GM12878 (cell line): ENCODE data around the gene B4GALT5. TPM values are rescaled to one million over a fixed set of nuclear protein-coding genes. Genes with fewer than 3 reads are reported as not detected.
A peak's percentile ranks its signal among the peaks of the same experiment; 100 is the strongest.

ENCODE experiments used
- ATAC-seq: fragments of 200-7000 bp; cut with Tn5 transposase; 3 replicates; pipeline ENCODE4 v1.9.1; 2020; ENCODE audit warnings: mild to moderate bottlenecking, moderate library complexity
- BruUV-seq: library from RNA; stranded (reverse); fragments of 400-500 nt; replicated peaks from 2 replicates; lab custom pipeline; 2021; lab: Mats Ljungman, UMichigan
- CTCF ChIA-PET: fragments of 300-600 bp; sonication (Branson Sonifier 250); formaldehyde crosslinking; extraction: SDS; loops from one replicate; lab custom pipeline; 2021; ENCODE audit warnings: inconsistent platforms; lab: Yijun Ruan, JAX
- POLR2A ChIA-PET: fragments of 350-600 bp; formaldehyde crosslinking; extraction: SDS; loops from one replicate; lab custom pipeline; 2021; ENCODE audit warnings: inconsistent platforms; lab: Charles Lee
- RAD21 ChIA-PET: fragments of 300-600 bp; sonication (Branson Sonifier 250); formaldehyde crosslinking; loops from one replicate; lab custom pipeline; 2023; ENCODE audit warnings: antibody characterized with exemption; ENCODE audit not compliant: unreplicated experiment; lab: Charles Lee
- SMC1A ChIA-PET: fragments of 300-600 bp; sonication (Branson Sonifier 250); formaldehyde crosslinking; loops from one replicate; lab custom pipeline; 2023; ENCODE audit not compliant: unreplicated experiment, uncharacterized antibody; lab: Charles Lee
- DNase-seq: peaks from one replicate; pipeline ENCODE4 v3.0.0-alpha.2; 2011; ENCODE audit warnings: low read depth, low spot score
- FAIRE-seq: peaks from 3 replicates; lab custom pipeline; 2011; peaks lifted over from hg19 to GRCh38; lab: Jason Lieb, UNC
- H2AFZ ChIP-seq: 2 replicates; pipeline ENCODE4 v1.6.0; 2011; ENCODE audit warnings: low read depth, low read length, control low read depth; ENCODE audit not compliant: control insufficient read depth
- H3K27ac ChIP-seq: 2 replicates; pipeline ENCODE4 v1.5.1; 2011; ENCODE audit warnings: control low read depth; ENCODE audit not compliant: control insufficient read depth, insufficient read depth
- H3K27me3 ChIP-seq, 2 experiments: replicated peaks in 1 of 2; 2 replicates each; pipeline versions ENCODE4 v1.6.0 to v1.6.1; 2011; ENCODE audit warnings: low read length in 1 of 2; ENCODE audit not compliant: control insufficient read depth in 2 of 2, insufficient read depth in 2 of 2
- H3K36me3 ChIP-seq, 2 experiments: 2 replicates each; pipeline ENCODE4 v1.5.1; 2011; ENCODE audit warnings: low read length in 1 of 2; ENCODE audit not compliant: control insufficient read depth in 2 of 2, insufficient read depth in 2 of 2
- H3K4me1 ChIP-seq: 2 replicates; pipeline ENCODE4 v1.6.1; 2011; ENCODE audit warnings: mild to moderate bottlenecking, low read length, moderate library complexity, mixed read lengths; ENCODE audit not compliant: control insufficient read depth, insufficient read depth
- H3K4me2 ChIP-seq: 2 replicates; pipeline ENCODE4 v1.6.0; 2011; ENCODE audit warnings: control low read depth; ENCODE audit not compliant: control insufficient read depth, insufficient read depth
- H3K4me3 ChIP-seq: fragments of 200-600 bp; sonication (generic); 2 replicates; pipeline ENCODE4 v1.5.1; 2016
- H3K79me2 ChIP-seq: 2 replicates; pipeline ENCODE4 v1.6.0; 2011; ENCODE audit warnings: low read length; ENCODE audit not compliant: control insufficient read depth, insufficient read depth
- H3K9ac ChIP-seq: 2 replicates; pipeline ENCODE4 v1.8.0; 2011; ENCODE audit warnings: low read length, control low read depth, mixed read lengths; ENCODE audit not compliant: control insufficient read depth, insufficient read depth
- H3K9me3 ChIP-seq: replicated peaks from 3 replicates; pipeline ENCODE4 v1.5.1; 2011; ENCODE audit warnings: mild to moderate bottlenecking, low read length; ENCODE audit not compliant: control insufficient read depth, insufficient read depth
- H4K20me1 ChIP-seq: 2 replicates; pipeline ENCODE4 v1.6.0; 2011; ENCODE audit not compliant: control insufficient read depth, insufficient read depth
- CBX3 ChIP-seq: fragments of 200-600 bp; sonication (generic); IDR thresholded peaks from 2 replicates; pipeline ENCODE4 v1.6.1; 2016; ENCODE audit warnings: low read depth, borderline replicate concordance
- E2F8 ChIP-seq: fragments of 450-650 bp; IDR thresholded peaks from 2 replicates; pipeline ENCODE4 v1.6.1; 2018; ENCODE audit warnings: mild to moderate bottlenecking, low read depth, moderate library complexity; ENCODE audit not compliant: partially characterized antibody
- ETV6 ChIP-seq, 2 experiments: fragments of 450-650 bp in 1 of 2; IDR thresholded peaks in 1 of 2; conservative IDR thresholded peaks in 1 of 2; 2 replicates each; pipeline ENCODE4 v1.6.1; 2014; ENCODE audit warnings: antibody characterized with exemption in 1 of 2, borderline replicate concordance in 1 of 2, low read depth in 1 of 2, mild to moderate bottlenecking in 1 of 2, moderate library complexity in 1 of 2
- SPI1 ChIP-seq: IDR thresholded peaks from 2 replicates; pipeline ENCODE4 v1.6.1; 2011; ENCODE audit warnings: low read depth, mild to moderate bottlenecking, low read length, moderate library complexity, borderline replicate concordance; ENCODE audit not compliant: insufficient read depth
- WGBS: methylation state at CpG from one replicate; pipeline ENCODE4 v1.1.6; 2016; ENCODE audit warnings: low lambda C conversion rate; ENCODE audit not compliant: insufficient replicate concordance, insufficient coverage; ENCODE audit errors: missing lambda C conversion rate; 5-methylcytosine and 5-hydroxymethylcytosine counted together
- in situ Hi-C: fragments of 300-500 bp; cut with MboI; formaldehyde crosslinking; loops from 9 replicates; pipeline ENCODE4 v1.14.3; 2018; ENCODE audit warnings: mixed read lengths
- intact Hi-C: fragments of 100-400 bp; cut with micrococcal nuclease; formaldehyde crosslinking; loops from one replicate; pipeline ENCODE4 v1.14.2; 2022; ENCODE audit not compliant: unreplicated experiment
- polyA plus RNA-seq, 11 experiments: library from polyadenylated mRNA; depleted of rRNA in 4 of 11; unstranded in 6 of 11; stranded (reverse) in 5 of 11; fragments of >200 nt; fragmentation: Nextera tagmentation in 4 of 11; fragmentation: Illumina TruSeq in 1 of 11; extraction: Ambion mirVana in 4 of 11; extraction: Trizol in 1 of 11; gene quantifications; 1 replicate in 1 of 11; 2 replicates in 10 of 11; pipeline versions ENCODE4 v1.2.1 to v1.2.3, GENCODE V29; 2011 to 2016; ENCODE audit warnings: inconsistent platforms in 2 of 11, missing spikeins in 2 of 11, low read depth in 1 of 11
- total RNA-seq, 4 experiments: library from RNA; depleted of rRNA in 3 of 4; stranded (reverse); fragments of >200 nt in 3 of 4; fragmentation: Illumina TruSeq in 1 of 4; extraction: Trizol in 1 of 4; gene quantifications; 2 replicates each; pipeline versions ENCODE4 v1.2.1 to v1.2.3, GENCODE V29; 2013 to 2021

B4GALT5 gene
- total and polyA plus RNA-seq, 10 of the 15 experiments (the other 5 are each of a cell fraction or from before 2014, with no cell fraction given) = 2.0 to 55.5 (median 20.2) TPM

- in situ Hi-C loops = no loop called here
Measured at GRCh38 chr20:49624317-49624716, 89.4 kb downstream of the B4GALT5 start.

More at GRCh38 chr20:49624317-49624716, 89.4 kb downstream of the B4GALT5 start:
- no peak for FAIRE-seq
- SMC1A ChIA-PET = interaction anchor here (1.2 to 11.1 kb wide), 3 partner anchors 14 to 85 kb away, joined by 3 to 110 read pairs (median 6); no protein-coding TSS in a partner anchor
- no peaks in the 10 kb centered on the region for H3K27me3 ChIP-seq
- no peaks in the 10 kb centered on the region for H4K20me1 ChIP-seq
- peaks cover 63% of the 10 kb centered on the region for H3K4me1 ChIP-seq
- intact Hi-C loops = loop anchor here (5.0 kb wide), 1 partner anchor 178 kb away; no protein-coding TSS in a partner anchor
- CTCF ChIA-PET = interaction anchor here (0.6 to 3.1 kb wide), 5 partner anchors 10 to 339 kb away, joined by 3 to 8 read pairs (median 3); no protein-coding TSS in a partner anchor
- no peak overlapping the region for H3K27ac ChIP-seq
- H2AFZ ChIP-seq = no peak overlapping the region; the same call in 1 of the 2 replicates
- peak overlapping the region; percentile 11 for H3K4me2 ChIP-seq
- TF ChIP-seq CBX3 (no peak), SPI1 (0 out of 2 replicates have a peak, but pooled peaks have one; percentile 6), ETV6 (conservative IDR thresholded peaks at IDR 0.05 in 1 of 2, IDR thresholded peaks at IDR 0.05 in 1 of 2; ENCODE audit: borderline replicate concordance in 1 of 2, low read depth in 1 of 2) (0 out of 4 replicates have a peak, but pooled peaks of 1 of the 2 experiments have one; percentile 14), E2F8 (no peak)
- 71% methylated on average over 6 of the region's 6 CpGs for WGBS
- H3K36me3 ChIP-seq = no peaks in the 10 kb centered on the region
- H3K9ac ChIP-seq = no peak overlapping the region
- POLR2A ChIA-PET = interaction anchor here (0.6 to 1.5 kb wide), 2 partner anchors 56 to 221 kb away, joined by 3 to 6 read pairs; no protein-coding TSS in a partner anchor
- no peak overlapping the region for H3K4me3 ChIP-seq
- peaks cover 11% of the 10 kb centered on the region; the same call in 2 of the 3 replicates for H3K9me3 ChIP-seq
- DNase-seq = no peak
- 0 out of 2 replicates have a peak, but pooled peaks cover 2% of the 10 kb centered on the region for H3K79me2 ChIP-seq
- RAD21 ChIA-PET = interaction anchor here (0.9 kb wide), 1 partner anchor 222 kb away, joined by 3 read pairs; no protein-coding TSS in a partner anchor
- no peak for ATAC-seq
- BruUV-seq = no TSS peak
